ENCODE measurements around the gene N4BP2L2. TPM values are rescaled to one million over a fixed set of nuclear protein-coding genes. Genes with fewer than 3 reads are reported as not detected.

The N4BP2L2 gene
- total and polyA plus RNA-seq, 2 of the 13 experiments (the other 11 are each of a cell fraction or from before 2014, with no cell fraction given), result 58.9 to 81.2 TPM

GRCh38 chr13:32427852-32428580, 110.6 kb downstream of the N4BP2L2 start, which contains the start of gene N4BP2L1 (continued):
- TF ChIP-seq, protein P1, sequence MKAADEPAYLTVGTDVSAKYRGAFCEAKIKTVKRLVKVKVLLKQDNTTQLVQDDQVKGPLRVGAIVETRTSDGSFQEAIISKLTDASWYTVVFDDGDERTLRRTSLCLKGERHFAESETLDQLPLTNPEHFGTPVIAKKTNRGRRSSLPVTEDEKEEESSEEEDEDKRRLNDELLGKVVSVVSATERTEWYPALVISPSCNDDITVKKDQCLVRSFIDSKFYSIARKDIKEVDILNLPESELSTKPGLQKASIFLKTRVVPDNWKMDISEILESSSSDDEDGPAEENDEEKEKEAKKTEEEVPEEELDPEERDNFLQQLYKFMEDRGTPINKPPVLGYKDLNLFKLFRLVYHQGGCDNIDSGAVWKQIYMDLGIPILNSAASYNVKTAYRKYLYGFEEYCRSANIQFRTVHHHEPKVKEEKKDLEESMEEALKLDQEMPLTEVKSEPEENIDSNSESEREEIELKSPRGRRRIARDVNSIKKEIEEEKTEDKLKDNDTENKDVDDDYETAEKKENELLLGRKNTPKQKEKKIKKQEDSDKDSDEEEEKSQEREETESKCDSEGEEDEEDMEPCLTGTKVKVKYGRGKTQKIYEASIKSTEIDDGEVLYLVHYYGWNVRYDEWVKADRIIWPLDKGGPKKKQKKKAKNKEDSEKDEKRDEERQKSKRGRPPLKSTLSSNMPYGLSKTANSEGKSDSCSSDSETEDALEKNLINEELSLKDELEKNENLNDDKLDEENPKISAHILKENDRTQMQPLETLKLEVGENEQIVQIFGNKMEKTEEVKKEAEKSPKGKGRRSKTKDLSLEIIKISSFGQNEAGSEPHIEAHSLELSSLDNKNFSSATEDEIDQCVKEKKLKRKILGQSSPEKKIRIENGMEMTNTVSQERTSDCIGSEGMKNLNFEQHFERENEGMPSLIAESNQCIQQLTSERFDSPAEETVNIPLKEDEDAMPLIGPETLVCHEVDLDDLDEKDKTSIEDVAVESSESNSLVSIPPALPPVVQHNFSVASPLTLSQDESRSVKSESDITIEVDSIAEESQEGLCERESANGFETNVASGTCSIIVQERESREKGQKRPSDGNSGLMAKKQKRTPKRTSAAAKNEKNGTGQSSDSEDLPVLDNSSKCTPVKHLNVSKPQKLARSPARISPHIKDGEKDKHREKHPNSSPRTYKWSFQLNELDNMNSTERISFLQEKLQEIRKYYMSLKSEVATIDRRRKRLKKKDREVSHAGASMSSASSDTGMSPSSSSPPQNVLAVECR (CRISPR knock-in tag; IDR thresholded peaks at IDR 0.05; ENCODE audit: borderline replicate concordance), result peak; percentile 81; the same call in 1 of the 2 replicates
- TF ChIP-seq ZMYM2 (CRISPR knock-in tag; IDR thresholded peaks at IDR 0.05) (no peak), MTF1 (CRISPR knock-in tag; IDR thresholded peaks at IDR 0.05) (no peak), HNF4A (CRISPR knock-in tag; IDR thresholded peaks at IDR 0.05) (peak; percentile 87), ZMYM4 (CRISPR knock-in tag; IDR thresholded peaks at IDR 0.05) (peak; percentile 88), PHF21A (CRISPR knock-in tag; IDR thresholded peaks at IDR 0.05) (peak; percentile 76), ATF2 (CRISPR knock-in tag; IDR thresholded peaks at IDR 0.05) (peak; percentile 80; the same call in 1 of the 2 replicates), ZNF367 (CRISPR knock-in tag; IDR thresholded peaks at IDR 0.05; ENCODE audit: borderline replicate concordance) (0 out of 2 replicates have a peak, but pooled peaks have one; percentile 19), HNRNPH1 (optimal IDR thresholded peaks at IDR 0.05; ENCODE audit: low read depth, low read length) (no peak), TFDP2 (CRISPR knock-in tag; IDR thresholded peaks at IDR 0.05) (0 out of 2 replicates have a peak, but pooled peaks have one; percentile 45), JDP2 (CRISPR knock-in tag; IDR thresholded peaks at IDR 0.05; ENCODE audit: borderline replicate concordance) (no peak), SP5 (CRISPR knock-in tag; IDR thresholded peaks at IDR 0.05; ENCODE audit: borderline replicate concordance, low read depth) (peak; percentile 98), SIN3A (IDR thresholded peaks at IDR 0.05; ENCODE audit: borderline replicate concordance, low read depth, low read length) (peak; percentile 36; the same call in 1 of the 2 replicates)
- TF ChIP-seq, protein P2, sequence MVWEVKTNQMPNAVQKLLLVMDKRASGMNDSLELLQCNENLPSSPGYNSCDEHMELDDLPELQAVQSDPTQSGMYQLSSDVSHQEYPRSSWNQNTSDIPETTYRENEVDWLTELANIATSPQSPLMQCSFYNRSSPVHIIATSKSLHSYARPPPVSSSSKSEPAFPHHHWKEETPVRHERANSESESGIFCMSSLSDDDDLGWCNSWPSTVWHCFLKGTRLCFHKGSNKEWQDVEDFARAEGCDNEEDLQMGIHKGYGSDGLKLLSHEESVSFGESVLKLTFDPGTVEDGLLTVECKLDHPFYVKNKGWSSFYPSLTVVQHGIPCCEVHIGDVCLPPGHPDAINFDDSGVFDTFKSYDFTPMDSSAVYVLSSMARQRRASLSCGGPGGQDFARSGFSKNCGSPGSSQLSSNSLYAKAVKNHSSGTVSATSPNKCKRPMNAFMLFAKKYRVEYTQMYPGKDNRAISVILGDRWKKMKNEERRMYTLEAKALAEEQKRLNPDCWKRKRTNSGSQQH (CRISPR knock-in tag; IDR thresholded peaks at IDR 0.05; ENCODE audit: low read depth), result no peak
- TF ChIP-seq, protein P3, sequence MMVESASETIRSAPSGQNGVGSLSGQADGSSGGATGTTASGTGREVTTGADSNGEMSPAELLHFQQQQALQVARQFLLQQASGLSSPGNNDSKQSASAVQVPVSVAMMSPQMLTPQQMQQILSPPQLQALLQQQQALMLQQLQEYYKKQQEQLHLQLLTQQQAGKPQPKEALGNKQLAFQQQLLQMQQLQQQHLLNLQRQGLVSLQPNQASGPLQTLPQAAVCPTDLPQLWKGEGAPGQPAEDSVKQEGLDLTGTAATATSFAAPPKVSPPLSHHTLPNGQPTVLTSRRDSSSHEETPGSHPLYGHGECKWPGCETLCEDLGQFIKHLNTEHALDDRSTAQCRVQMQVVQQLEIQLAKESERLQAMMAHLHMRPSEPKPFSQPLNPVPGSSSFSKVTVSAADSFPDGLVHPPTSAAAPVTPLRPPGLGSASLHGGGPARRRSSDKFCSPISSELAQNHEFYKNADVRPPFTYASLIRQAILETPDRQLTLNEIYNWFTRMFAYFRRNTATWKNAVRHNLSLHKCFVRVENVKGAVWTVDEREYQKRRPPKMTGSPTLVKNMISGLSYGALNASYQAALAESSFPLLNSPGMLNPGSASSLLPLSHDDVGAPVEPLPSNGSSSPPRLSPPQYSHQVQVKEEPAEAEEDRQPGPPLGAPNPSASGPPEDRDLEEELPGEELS (CRISPR knock-in tag; IDR thresholded peaks at IDR 0.05), result peak; percentile 90
- TF ChIP-seq, protein P4, sequence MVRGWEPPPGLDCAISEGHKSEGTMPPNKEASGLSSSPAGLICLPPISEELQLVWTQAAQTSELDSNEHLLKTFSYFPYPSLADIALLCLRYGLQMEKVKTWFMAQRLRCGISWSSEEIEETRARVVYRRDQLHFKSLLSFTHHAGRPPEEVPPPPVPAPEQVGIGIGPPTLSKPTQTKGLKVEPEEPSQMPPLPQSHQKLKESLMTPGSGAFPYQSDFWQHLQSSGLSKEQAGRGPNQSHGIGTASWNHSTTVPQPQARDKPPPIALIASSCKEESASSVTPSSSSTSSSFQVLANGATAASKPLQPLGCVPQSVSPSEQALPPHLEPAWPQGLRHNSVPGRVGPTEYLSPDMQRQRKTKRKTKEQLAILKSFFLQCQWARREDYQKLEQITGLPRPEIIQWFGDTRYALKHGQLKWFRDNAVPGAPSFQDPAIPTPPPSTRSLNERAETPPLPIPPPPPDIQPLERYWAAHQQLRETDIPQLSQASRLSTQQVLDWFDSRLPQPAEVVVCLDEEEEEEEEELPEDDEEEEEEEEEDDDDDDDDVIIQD (CRISPR knock-in tag; IDR thresholded peaks at IDR 0.05; ENCODE audit: low read depth), result peak; percentile 84; the same call in 1 of the 2 replicates
